ENCODE data around the gene CRYM.
"Not testable (repeated sequence)": the region's sequence is repeated elsewhere in the genome, so short reads cannot be mapped to it uniquely, and the experiment has no call there.

The CRYM gene

GRCh38 chr16:21275529-21275928 is 2.6 kb downstream of the CRYM start:
- H3K4me3 ChIP-seq (ENCODE audit: low read depth, low read length): no peak overlapping the region
- DNase-seq (ENCODE audit: low read depth): no peak
- TF ChIP-seq, protein P1, sequence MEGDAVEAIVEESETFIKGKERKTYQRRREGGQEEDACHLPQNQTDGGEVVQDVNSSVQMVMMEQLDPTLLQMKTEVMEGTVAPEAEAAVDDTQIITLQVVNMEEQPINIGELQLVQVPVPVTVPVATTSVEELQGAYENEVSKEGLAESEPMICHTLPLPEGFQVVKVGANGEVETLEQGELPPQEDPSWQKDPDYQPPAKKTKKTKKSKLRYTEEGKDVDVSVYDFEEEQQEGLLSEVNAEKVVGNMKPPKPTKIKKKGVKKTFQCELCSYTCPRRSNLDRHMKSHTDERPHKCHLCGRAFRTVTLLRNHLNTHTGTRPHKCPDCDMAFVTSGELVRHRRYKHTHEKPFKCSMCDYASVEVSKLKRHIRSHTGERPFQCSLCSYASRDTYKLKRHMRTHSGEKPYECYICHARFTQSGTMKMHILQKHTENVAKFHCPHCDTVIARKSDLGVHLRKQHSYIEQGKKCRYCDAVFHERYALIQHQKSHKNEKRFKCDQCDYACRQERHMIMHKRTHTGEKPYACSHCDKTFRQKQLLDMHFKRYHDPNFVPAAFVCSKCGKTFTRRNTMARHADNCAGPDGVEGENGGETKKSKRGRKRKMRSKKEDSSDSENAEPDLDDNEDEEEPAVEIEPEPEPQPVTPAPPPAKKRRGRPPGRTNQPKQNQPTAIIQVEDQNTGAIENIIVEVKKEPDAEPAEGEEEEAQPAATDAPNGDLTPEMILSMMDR (IDR thresholded peaks at IDR 0.05; ENCODE audit: insufficient read depth, low read depth, low read length, missing control alignments): no peak

- DNase-seq (ENCODE audit: low read depth): peak; percentile 72
- no peak overlapping the region for H3K4me3 ChIP-seq (ENCODE audit: low read depth, low read length)
- TF ChIP-seq, protein P1 (IDR thresholded peaks at IDR 0.05; ENCODE audit: insufficient read depth, low read depth, low read length, missing control alignments): no peak
These were observed 3.8 kb downstream of the CRYM start for GRCh38 chr16:21274172-21274726.

DNA sequence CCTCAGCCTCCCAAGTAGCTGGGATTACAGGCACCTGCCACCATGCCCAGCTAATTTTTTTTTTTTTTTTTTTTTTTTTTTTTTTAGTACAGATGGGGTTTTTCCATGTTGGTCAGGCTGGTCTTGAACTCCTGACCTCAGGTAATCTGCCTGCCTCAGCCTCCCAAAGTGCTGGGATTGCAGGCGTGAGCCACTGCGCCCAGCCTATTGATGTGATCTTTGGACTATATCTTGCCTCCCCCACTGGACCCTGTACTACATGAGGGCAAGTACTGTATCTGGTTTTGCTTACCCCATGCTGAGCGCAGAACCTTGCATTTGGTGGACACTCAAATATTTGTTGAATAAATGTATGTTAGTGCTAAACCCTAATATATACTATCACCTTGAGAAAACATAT is 5.3 kb downstream of the CRYM start:
- not testable (repeated sequence) for DNase-seq (ENCODE audit: low read depth); H3K4me3 ChIP-seq (ENCODE audit: low read depth, low read length)

DNA sequence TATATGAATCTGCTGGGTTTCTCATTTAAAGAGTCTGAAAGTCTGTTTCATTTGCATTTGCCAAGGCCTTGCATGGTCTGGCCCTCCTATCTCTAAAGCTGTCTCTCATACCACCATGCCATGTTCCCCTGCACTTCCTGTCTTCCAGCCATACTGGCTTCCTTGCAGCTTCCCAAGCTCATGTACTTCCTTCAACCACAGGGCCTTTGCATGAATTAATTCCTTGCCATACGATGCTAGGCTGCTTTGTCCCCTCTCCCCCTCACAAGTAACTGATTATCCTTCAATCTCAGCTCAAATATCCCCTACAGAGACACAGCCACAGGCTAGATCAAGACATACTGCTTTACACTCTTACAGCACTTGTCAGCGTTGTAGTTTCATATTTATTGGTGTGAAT is 5.8 kb downstream of the CRYM start:
- H3K4me3 ChIP-seq (ENCODE audit: low read depth, low read length): no peak overlapping the region
- TF ChIP-seq, protein P1 (IDR thresholded peaks at IDR 0.05; ENCODE audit: insufficient read depth, low read depth, low read length, missing control alignments): no peak
- no peak for DNase-seq (ENCODE audit: low read depth)

DNA sequence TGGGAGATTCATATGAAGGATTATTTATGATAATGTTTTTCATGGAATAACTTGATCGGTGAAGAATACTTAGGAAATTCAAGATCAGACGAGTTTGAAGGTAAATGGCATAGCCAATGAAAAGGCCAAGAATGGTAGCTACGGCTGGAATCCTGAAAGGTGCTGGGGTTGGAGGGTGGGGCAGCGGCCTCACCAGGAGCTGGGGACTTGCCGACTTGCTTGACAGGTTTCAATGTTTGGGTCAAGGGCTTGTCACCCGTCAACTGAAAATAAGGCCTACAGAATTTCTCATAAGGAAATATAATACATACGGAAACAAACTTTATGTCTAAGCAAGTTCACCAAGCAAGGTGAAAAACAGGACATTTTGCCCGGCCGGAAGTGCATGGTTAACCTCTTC is 9.9 kb downstream of the CRYM start:
- TF ChIP-seq, protein P1 (IDR thresholded peaks at IDR 0.05; ENCODE audit: insufficient read depth, low read depth, low read length, missing control alignments): no peak
- no peak overlapping the region for H3K4me3 ChIP-seq (ENCODE audit: low read depth, low read length)
- DNase-seq (ENCODE audit: low read depth): peak; percentile 23

GRCh38 chr16:21267298-21267697 is 10.8 kb downstream of the CRYM start:
- TF ChIP-seq, protein P1 (IDR thresholded peaks at IDR 0.05; ENCODE audit: insufficient read depth, low read depth, low read length, missing control alignments): no peak
- no peak overlapping the region for H3K4me3 ChIP-seq (ENCODE audit: low read depth, low read length)
- DNase-seq (ENCODE audit: low read depth): no peak

DNA sequence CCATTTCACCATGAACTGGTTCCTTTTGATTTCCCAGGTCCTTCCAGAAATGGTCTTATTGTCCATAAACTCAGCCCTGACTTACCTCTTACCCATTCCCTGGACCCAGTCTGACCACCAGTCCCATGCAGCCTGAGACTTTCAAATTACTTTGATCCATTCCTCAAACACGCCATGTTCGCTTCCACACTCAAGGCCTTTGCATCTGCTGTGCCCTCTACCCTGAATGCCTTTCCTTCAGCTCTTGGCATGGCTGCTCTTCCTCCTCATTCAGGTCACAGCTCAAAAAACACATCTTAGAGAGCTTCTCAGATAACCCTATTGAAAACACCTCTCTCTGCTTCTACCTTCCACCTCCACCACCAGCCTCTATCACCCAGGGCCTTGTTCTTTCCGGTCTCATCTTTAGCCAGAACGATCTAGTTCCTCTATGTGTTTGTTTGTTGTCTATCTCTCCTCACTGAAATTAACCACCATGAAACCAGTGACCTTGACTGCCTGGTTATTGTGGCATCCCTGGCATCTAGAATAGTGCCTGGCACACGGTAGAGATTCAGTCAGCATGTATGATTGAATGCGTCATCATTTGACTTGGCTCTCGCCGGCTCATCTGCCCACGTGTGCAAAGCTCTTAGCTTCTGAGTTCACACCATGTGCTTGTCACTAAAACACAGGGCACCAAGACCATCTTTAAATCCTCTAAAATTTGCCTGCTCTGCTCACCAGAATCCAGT is 12.8 kb downstream of the CRYM start:
- TF ChIP-seq, protein P1 (IDR thresholded peaks at IDR 0.05; ENCODE audit: insufficient read depth, low read depth, low read length, missing control alignments): no peak

More for the DNA sequence above, 12.8 kb downstream of the CRYM start:
- DNase-seq (ENCODE audit: low read depth): peak; percentile 42
- H3K4me3 ChIP-seq (ENCODE audit: low read depth, low read length): no peak overlapping the region
